NK-92 (cell line): Measurements from ENCODE around the gene CNTN5.
"Not testable (repeated sequence)": the region's sequence is repeated elsewhere in the genome, so short reads cannot be mapped to it uniquely, and the experiment has no call there.

Experiments
- DNase-seq: peaks from one replicate; lab custom pipeline; 2025; ENCODE audit not compliant: unreplicated experiment; lab: John Stamatoyannopoulos, UW

Gene CNTN5

DNA sequence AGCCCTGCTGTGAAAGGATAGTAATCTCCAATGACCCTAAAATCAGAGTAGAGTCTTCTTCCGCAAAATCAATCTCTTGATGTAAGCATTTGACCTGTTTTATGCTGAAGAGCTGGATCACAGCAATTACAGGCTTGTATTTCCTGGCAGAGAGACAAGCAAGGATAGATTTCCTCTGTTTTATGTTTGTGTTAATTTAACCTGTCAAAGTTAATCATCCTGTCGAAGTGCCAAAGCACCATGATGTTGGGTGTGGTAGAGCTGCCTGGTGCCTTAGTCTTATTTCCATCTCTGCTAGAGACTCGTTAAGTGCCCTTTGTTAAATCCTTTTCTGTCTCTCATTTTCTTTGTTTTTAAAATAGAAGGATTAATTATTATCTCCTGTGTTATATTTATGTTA lies 248.1 kb downstream of the CNTN5 start:
- no peak for DNase-seq

GRCh38 chr11:99271527-99271926 lies 250.8 kb downstream of the CNTN5 start:
- DNase-seq = no peak

DNA sequence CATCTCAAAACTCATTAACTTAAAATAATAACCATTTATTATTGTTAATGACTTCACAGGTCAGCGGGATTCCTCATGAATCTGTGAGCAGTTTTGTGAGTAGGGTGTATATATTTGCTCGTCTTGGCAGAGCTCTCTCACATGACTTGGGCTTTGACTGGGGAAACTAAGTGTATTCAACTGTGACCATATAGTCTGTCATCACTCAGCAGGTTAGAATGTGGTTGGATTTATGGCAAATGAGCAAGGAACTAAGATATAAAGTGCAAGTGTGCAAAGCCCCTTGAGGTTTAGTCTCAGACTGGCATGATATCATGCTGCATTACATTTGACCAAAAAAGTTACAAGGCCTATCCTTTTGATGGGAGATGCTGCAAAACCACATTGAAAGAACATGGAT lies 254.8 kb downstream of the CNTN5 start:
- no peak for DNase-seq

DNA sequence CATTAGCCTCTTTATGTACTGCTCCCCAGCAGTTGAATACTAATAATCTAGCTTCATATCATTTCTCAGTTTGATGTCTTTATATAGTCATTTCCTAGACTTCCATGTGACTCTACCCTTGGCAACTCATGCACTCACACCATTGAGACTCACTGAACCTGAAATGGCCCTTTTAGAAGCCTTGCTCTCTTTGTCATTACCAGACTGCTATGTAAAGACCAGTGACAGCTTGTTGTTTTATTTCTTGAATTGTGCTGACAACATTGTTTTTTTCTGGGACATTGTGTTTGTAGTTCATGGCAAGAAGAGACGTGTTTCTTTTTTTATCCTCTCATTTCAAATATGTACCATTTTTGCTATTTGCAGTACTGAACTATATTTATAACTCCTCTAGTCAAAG lies 256.5 kb downstream of the CNTN5 start:
- DNase-seq = no peak

GRCh38 chr11:99279266-99279665 lies 258.5 kb downstream of the CNTN5 start:
- DNase-seq = no peak

- DNase-seq = no peak
Observed at GRCh38 chr11:99281331-99281730, 260.6 kb downstream of the CNTN5 start.

DNA sequence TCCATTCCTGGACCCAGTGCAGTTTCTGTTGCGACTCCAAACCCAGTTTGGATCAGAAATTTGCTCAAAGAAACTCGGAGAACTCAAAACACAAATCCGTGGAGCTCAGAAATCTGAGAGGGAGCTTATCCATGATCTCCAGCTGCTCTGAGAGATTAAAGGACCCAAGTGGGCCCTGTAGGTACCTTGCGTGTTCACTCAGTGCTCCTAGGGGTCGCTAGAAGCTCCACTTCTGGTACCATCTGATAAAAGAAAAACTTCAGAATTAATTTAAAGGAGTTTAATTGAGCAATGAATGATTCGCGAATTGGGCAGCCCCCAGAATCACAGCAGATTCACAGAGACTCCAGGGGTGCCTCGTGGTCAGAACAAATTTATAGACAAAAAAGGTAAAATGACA lies 277.2 kb downstream of the CNTN5 start:
- not testable (repeated sequence) for DNase-seq

DNA sequence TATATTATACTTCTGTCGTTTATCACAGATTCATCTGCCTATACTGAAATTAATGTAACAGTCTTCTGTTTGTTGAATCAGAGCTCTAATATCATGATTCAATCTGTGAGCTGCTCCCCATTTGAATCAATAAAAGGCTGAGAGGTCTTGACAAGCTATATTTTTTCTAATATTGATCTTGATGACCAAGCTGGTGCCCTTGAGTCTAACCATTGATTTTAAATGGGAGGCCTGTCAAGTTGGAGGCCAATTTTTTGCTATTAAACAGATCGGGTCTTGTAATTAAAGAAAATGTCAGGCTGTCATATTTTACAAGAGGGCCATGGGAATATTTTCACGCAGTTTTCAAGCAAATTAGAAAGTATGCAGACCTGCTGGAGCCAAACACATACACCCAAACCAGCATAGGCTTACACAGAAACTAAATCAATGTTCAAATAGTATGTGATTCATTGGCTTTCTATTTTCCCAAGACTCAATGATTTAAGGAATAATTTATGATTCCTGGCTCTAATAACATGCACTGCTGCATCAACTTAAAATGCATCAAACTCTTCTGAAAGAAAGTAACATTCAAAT lies 286.9 kb downstream of the CNTN5 start:
- DNase-seq = no peak

DNA sequence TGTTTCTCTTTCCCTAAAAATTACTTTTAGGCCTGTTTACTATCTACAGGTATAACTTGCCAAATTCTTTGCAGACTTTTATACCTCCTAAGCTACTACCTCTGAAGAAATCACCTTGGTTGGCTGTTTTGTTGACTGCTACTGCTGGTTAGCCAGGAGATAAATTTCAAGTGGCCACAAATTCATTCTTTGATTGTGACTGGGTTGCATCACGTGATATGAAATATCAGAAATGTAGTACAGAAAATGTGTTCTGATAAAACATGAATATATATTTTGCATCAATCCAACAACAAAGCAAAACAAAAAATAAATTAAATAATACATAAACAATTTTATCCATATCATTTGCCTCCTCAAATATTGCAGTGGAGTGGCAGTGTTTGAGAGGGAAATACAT lies 291.1 kb downstream of the CNTN5 start:
- no peak for DNase-seq

DNA sequence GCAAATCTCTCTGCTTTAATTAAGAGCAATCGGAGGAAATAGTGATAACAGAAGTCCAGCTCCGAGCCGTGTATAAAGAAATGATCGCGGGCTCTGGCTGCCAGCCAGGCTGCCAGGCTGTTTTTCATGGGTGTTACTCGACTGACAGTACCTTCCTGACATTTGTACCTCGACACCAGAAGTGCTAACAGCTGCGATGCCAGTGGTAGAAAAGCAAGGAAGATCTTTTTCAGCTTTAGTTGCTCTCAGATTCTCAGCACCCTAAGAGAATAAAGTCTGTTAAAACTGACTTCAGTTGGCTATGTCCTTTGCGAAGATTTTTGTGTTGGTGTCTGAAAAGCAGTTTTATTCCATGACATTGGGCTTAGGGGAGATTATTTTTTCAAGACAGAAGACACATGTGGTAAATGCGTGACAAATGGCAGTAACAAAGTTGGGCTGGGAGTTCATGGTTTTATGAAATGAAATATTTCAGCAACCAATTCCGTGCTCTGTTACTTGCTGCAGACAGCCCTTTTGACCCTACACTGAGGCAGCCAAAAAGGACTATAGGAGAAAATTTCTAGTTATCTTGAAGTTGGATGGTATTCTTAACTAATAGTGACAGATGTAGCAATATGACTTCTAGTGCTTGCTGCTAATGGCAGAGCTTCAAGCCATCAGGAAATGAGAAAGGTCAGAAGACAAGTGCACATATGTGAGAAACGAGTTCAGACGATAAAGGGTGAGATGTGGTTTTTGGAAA lies 296.2 kb downstream of the CNTN5 start:
- DNase-seq = no peak

DNA sequence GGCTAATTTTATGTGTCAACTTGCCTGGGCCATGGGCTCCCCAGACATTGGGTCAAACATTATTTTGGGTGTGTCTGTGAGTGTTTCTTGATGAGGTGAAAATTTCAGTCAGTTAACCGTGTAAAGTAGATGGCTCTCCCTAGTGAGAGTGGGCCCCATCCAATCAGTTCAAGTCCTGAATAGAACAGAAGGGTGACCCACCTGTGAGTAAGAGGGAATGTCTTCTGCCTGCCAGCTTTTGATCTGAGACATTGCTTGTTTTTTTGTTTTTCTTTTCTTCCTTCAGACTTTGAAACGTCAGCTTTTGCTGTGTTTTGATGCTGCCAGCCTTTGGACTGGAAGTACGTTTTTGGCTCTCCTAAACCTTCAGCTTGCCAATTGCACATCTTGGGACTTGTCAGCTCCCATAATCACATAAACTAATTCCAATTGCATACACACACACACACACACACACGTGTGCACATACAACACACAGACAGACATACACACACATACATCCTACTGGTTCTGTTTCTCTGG lies 300.1 kb downstream of the CNTN5 start:
- DNase-seq = no peak

- DNase-seq = no peak
Observed at GRCh38 chr11:99325847-99326246, 305.1 kb downstream of the CNTN5 start.

- DNase-seq = no peak
Observed at GRCh38 chr11:99327066-99327465, 306.3 kb downstream of the CNTN5 start.

- no peak for DNase-seq
Observed at GRCh38 chr11:99327527-99327926, 306.8 kb downstream of the CNTN5 start.

DNA sequence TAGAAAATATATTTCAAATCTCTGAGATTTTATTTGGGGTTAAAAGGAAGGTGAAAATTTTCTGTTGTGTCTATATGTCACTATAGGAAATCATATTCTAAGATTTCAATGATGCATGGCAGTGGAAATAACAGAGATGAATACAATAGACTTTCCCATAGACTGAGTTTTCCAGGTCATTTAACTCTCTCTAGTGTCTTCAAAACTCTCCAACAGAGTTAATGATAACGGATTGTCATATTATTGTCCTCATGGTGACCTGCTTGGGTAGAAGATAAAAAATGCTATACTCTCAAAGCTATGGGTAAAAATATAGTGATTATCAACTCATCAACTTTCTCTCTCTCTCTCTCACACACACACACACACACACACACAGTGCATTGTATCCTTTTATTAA lies 312.9 kb downstream of the CNTN5 start:
- no peak for DNase-seq

- no peak for DNase-seq
Observed at GRCh38 chr11:99343117-99343516, 322.4 kb downstream of the CNTN5 start.

- no peak for DNase-seq
Observed at GRCh38 chr11:99349151-99349673, 328.5 kb downstream of the CNTN5 start.

GRCh38 chr11:99351624-99352023 lies 330.9 kb downstream of the CNTN5 start:
- DNase-seq = no peak

GRCh38 chr11:99352642-99353041 lies 331.9 kb downstream of the CNTN5 start:
- no peak for DNase-seq

DNA sequence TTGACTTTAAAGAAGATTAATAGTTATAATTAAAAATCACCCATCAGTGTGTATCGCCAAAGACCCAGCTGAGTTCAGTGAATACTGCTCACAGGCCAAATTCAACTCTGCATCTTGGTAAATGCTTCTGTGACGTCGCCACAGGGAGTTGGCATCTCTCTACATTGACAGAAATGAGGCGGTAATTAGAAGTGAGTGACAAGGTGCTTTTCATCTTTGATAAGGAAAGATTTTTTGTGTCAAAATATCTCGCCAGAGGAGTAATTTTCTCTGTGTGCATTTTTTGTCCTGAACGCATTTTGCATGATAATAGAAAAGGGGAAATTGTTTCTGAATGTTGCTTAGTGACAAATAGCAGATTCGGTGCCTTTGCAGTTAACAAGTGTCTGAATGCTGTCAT lies 345.8 kb downstream of the CNTN5 start:
- no peak for DNase-seq

- no peak for DNase-seq
Observed at GRCh38 chr11:99368583-99368982, 347.8 kb downstream of the CNTN5 start.

DNA sequence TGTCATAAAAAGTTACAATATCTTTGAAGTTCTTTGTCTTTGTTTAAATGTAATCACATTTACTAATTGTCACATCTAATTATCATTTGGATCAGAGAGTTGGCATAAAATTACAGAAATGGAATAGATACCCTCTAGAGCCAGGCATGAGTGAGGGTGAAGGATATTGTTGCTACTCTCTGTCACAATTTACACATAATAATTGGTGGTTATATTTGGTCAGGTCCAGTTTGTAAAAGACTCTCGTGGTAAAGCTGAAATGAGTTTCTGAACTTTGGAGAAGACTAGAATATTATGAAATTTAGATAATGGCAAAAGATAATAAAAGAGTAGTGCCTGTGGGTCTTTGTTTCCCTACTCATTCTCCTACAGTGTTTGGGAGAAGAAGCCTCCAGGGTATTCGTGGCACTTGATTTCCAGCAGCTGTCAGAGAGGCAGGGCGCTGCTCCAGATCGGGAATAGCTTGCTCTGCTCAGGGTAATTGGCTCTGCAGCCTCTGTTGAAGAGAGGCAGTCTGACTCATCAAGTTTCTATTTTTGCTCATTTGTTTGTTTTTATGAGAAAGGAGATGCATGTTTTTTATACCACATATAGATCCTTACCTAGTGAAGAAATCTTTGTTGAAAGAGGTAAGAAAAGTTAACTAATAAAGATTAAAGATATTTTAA lies 349.9 kb downstream of the CNTN5 start:
- DNase-seq = no peak
